Mesenchymal stem cell (in vitro differentiated cells and primary cell): ENCODE measurements around the gene VAV2.

Experiments used
- DNase-seq: peaks from one replicate; pipeline ENCODE4 v3.0.0-alpha.2; 2013
- H2AFZ ChIP-seq: one replicate; pipeline ENCODE4 v1.6.1; 2013; ENCODE audit warnings: low read depth, mild to moderate bottlenecking, control low read depth, inconsistent platforms, low read length, moderate library complexity
- H2AK5ac ChIP-seq: 2 replicates; pipeline ENCODE4 v1.6.1; 2013; ENCODE audit warnings: low read length, moderate library complexity, mild to moderate bottlenecking, inconsistent platforms; ENCODE audit not compliant: severe bottlenecking
- H2BK120ac ChIP-seq: one replicate; pipeline ENCODE4 v1.6.1; 2013; ENCODE audit warnings: low read depth, mild to moderate bottlenecking, inconsistent platforms, low read length, moderate library complexity
- H2BK12ac ChIP-seq, 2 experiments: one replicate each; pipeline ENCODE4 v1.6.1; 2013; ENCODE audit warnings: inconsistent platforms in 2 of 2, low read length in 2 of 2, mild to moderate bottlenecking in 2 of 2, moderate library complexity in 2 of 2, control low read depth in 1 of 2
- H2BK15ac ChIP-seq: one replicate; pipeline ENCODE4 v1.6.1; 2013; ENCODE audit warnings: mild to moderate bottlenecking, low read depth, inconsistent platforms; ENCODE audit not compliant: poor library complexity, severe bottlenecking
- H2BK5ac ChIP-seq: 2 replicates; pipeline ENCODE4 v1.6.1; 2013; ENCODE audit warnings: low read depth, mild to moderate bottlenecking, low read length, control low read depth, inconsistent platforms; ENCODE audit not compliant: poor library complexity, severe bottlenecking
- H3K14ac ChIP-seq, 2 experiments: one replicate each; pipeline ENCODE4 v1.6.1; 2013; ENCODE audit warnings: inconsistent platforms in 2 of 2, low read length in 2 of 2, control low read depth in 1 of 2, mild to moderate bottlenecking in 1 of 2, moderate library complexity in 1 of 2
- H3K18ac ChIP-seq, 2 experiments: one replicate each; pipeline ENCODE4 v1.6.1; 2013; ENCODE audit warnings: inconsistent platforms in 2 of 2, low read length in 2 of 2, control low read depth in 1 of 2, low read depth in 1 of 2, mild to moderate bottlenecking in 1 of 2
- H3K23ac ChIP-seq, 2 experiments: one replicate each; pipeline ENCODE4 v1.6.1; 2013; ENCODE audit warnings: inconsistent platforms in 2 of 2, low read length in 2 of 2, mild to moderate bottlenecking in 2 of 2, moderate library complexity in 2 of 2, control low read depth in 1 of 2
- H3K27ac ChIP-seq: 2 replicates; pipeline ENCODE4 v1.5.1; 2013; ENCODE audit warnings: mild to moderate bottlenecking, moderate library complexity, low read length, control low read depth, inconsistent platforms; ENCODE audit not compliant: poor library complexity, severe bottlenecking
- H3K27me3 ChIP-seq, 2 experiments: 2 replicates each; pipeline versions ENCODE4 v1.6.1 to v1.7.0; 2013; ENCODE audit warnings: low read length in 2 of 2, mild to moderate bottlenecking in 2 of 2, moderate library complexity in 2 of 2, control low read depth in 1 of 2, inconsistent platforms in 1 of 2; ENCODE audit not compliant: control insufficient read depth in 1 of 2, insufficient read depth in 1 of 2
- H3K36me3 ChIP-seq, 2 experiments: 2 replicates each; pipeline versions ENCODE4 v1.6.1 to v1.7.0; 2013; ENCODE audit warnings: low read length in 2 of 2, control low read depth in 1 of 2, inconsistent platforms in 1 of 2, low read depth in 1 of 2, mild to moderate bottlenecking in 1 of 2; ENCODE audit not compliant: insufficient read depth in 2 of 2, control insufficient read depth in 1 of 2
- H3K4ac ChIP-seq, 2 experiments: one replicate each; pipeline ENCODE4 v1.6.1; 2013; ENCODE audit warnings: inconsistent platforms in 2 of 2, low read length in 2 of 2, mild to moderate bottlenecking in 2 of 2, moderate library complexity in 2 of 2, control low read depth in 1 of 2, low read depth in 1 of 2
- H3K4me1 ChIP-seq: 2 replicates; pipeline ENCODE4 v1.6.1; 2013; ENCODE audit warnings: low read depth, low read length, control low read depth; ENCODE audit not compliant: control insufficient read depth, insufficient read depth
- H3K4me2 ChIP-seq: 2 replicates; pipeline ENCODE4 v1.6.1; 2013; ENCODE audit warnings: low read length, mild to moderate bottlenecking, inconsistent platforms; ENCODE audit not compliant: poor library complexity, severe bottlenecking
- H3K4me3 ChIP-seq, 2 experiments: 2 replicates each; pipeline versions ENCODE4 v1.5.1 to v1.7.0; 2013; ENCODE audit warnings: low read length in 2 of 2, mild to moderate bottlenecking in 2 of 2, control low read depth in 1 of 2, low read depth in 1 of 2; ENCODE audit not compliant: insufficient read depth in 1 of 2
- H3K79me1 ChIP-seq: replicated peaks from 2 replicates; pipeline ENCODE4 v1.6.1; 2013; ENCODE audit warnings: mild to moderate bottlenecking, control low read depth, low read length, inconsistent platforms; ENCODE audit not compliant: poor library complexity, severe bottlenecking
- H3K9ac ChIP-seq: 2 replicates; pipeline ENCODE4 v1.7.0; 2013; ENCODE audit warnings: mild to moderate bottlenecking, low read length, moderate library complexity
- H3K9me3 ChIP-seq: 2 replicates; pipeline ENCODE4 v1.7.0; 2013; ENCODE audit warnings: mild to moderate bottlenecking, low read length; ENCODE audit not compliant: control insufficient read depth
- H4K8ac ChIP-seq: one replicate; pipeline ENCODE4 v1.6.1; 2013; ENCODE audit warnings: inconsistent platforms, mild to moderate bottlenecking, low read length, moderate library complexity
- H4K91ac ChIP-seq: one replicate; pipeline ENCODE4 v1.6.1; 2013; ENCODE audit warnings: mild to moderate bottlenecking, low read length, inconsistent platforms
- WGBS: methylation state at CpG from one replicate; pipeline ENCODE4 v1.1.7; 2013; ENCODE audit warnings: mixed read lengths; 5-methylcytosine and 5-hydroxymethylcytosine counted together

VAV2 gene

DNA sequence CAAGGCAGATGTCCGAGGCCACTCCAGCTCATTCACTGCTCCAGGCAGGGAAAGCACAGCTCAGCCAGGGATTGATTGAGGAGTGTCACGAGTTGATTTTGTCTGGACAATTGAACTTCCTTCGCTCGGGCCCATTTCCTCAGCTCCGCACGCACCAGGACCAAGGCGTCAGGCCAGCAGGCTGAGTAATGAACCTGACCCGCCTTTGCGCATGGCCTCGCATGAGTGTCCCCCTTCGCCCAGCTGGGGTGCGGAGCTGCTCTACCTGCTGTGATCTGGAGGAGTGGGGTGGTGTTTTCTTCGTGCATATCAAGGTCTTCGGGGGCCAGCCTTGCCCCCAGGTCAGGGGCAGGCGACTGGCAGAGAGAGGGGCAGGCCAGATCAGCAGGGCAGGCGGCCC, 44.0 kb downstream of the VAV2 start:
- DNase-seq = no peak
- WGBS = 92% methylated on average over 16 of the region's 16 CpGs
- peaks cover 17% of the 10 kb centered on the region for H3K79me1 ChIP-seq
- no peak overlapping the region for H3K27ac ChIP-seq
- no peak overlapping the region for H2BK120ac ChIP-seq
- H3K14ac ChIP-seq = no peak overlapping the region
- no peak overlapping the region for H2AFZ ChIP-seq
- H3K4me3 ChIP-seq = no peak overlapping the region
- no peak overlapping the region for H3K9ac ChIP-seq
- H3K4me1 ChIP-seq = peaks cover 68% of the 10 kb centered on the region
- H2BK12ac ChIP-seq = no peak overlapping the region
- no peak overlapping the region for H2AK5ac ChIP-seq
- H2BK15ac ChIP-seq = no peak overlapping the region
- H3K27me3 ChIP-seq = no peaks in the 10 kb centered on the region
- peaks cover 0 to 68% of the 10 kb centered on the region in 2 experiments for H3K36me3 ChIP-seq
- H3K18ac ChIP-seq = no peak overlapping the region
- no peak overlapping the region for H4K91ac ChIP-seq
- no peak overlapping the region for H2BK5ac ChIP-seq
- no peak overlapping the region for H3K4ac ChIP-seq
- H3K23ac ChIP-seq = no peak overlapping the region
- H3K4me2 ChIP-seq = no peak overlapping the region
- H4K8ac ChIP-seq = no peak overlapping the region
- H3K9me3 ChIP-seq = no peaks in the 10 kb centered on the region

DNA sequence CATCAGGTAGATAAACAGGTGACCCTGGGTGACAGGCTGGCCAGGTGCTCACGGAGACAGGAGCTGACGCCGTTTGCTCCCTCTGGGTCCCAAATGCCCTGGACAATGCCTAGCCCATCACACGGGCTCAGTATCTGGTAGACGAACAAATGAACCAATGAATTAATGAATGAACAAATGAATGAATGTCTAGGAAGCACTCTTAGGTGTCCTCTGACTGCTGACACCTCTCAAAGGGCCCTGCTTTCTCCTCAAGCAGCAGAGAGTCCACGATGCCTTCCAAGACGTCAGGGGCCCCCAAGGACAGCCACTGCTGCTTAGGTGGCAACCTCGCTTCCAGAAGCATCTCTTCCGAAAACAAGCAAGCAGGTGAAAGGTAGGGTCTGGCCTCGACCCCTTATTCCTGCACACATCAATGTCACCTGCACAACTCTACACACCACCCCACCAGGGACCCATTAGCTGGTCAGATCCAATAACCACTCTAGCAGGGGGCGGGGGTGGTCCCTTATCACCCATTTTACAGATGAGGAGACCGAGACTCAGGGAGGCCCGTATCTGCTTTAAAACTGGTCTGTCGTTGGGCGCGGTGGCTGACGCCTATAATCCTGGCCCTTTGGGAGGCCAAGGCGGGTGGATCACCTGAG, 45.2 kb downstream of the VAV2 start:
- Histone ChIP-seq H3K4me3 (no peak overlapping the region), H3K36me3 (peaks cover 0 to 76% of the 10 kb centered on the region in 2 experiments), H3K4me2 (no peak overlapping the region), H2BK12ac (no peak overlapping the region), H3K9me3 (no peaks in the 10 kb centered on the region), H3K4me1 (peaks cover 76% of the 10 kb centered on the region), H4K8ac (no peak overlapping the region), H2AK5ac (peak overlapping the region; percentile 9), H2BK5ac (no peak overlapping the region), H3K18ac (no peak overlapping the region), H2BK120ac (no peak overlapping the region), H3K79me1 (peaks cover 22% of the 10 kb centered on the region), H3K27me3 (no peaks in the 10 kb centered on the region), H3K27ac (no peak overlapping the region), H3K4ac (no peak overlapping the region), H3K23ac (no peak overlapping the region), H3K14ac (no peak overlapping the region), H2AFZ (no peak overlapping the region), H2BK15ac (no peak overlapping the region), H4K91ac (no peak overlapping the region), H3K9ac (no peak overlapping the region)
- DNase-seq = no peak
- WGBS = 97% methylated on average over 18 of the region's 18 CpGs

DNA sequence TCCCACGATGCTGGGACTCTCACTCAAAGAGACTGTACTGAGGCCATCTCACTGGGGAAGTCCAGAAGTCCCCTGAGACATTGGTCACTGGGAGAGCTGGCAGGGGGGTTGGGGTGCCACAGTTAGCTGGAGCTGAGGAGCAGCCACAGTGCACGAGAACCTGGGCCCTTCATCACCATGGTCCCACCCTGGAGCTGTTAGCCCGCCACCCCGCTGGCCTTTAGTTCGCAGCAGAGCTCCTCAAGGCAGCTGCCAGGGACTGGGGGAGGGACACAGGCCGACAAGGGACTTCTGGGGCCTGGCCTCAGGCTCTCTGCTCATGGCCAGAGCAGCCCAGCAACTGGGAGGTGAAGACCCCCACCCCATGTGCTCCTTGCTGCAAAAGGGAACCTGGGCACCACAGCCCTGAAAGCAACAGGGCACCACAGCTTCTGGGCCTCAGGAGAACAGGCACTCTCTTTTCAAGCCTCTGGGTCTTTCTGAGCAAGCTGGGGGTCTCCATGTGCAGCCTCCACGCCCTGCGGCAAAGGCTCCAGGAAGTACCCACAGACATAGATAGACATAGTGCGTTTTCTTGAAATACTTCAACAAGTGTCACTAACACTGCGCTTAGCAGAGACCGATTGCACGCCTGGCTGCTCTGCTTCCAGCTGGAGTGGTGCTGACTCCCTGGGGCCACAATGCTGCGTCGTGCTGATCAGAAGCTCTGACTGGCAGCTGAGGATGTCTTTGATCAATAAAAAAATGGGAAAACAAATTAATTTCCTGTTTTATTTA, 46.0 kb downstream of the VAV2 start:
- Histone ChIP-seq H3K4ac (no peak overlapping the region), H2BK12ac (no peak overlapping the region), H4K91ac (no peak overlapping the region), H2BK5ac (no peak overlapping the region), H3K4me2 (peak overlapping the region; percentile 10), H3K9me3 (no peaks in the 10 kb centered on the region), H2AFZ (no peak overlapping the region), H2AK5ac (peak overlapping the region; percentile 66), H3K14ac (no peak overlapping the region), H2BK120ac (no peak overlapping the region), H3K27ac (peak overlapping the region; percentile 82), H3K9ac (no peak overlapping the region), H3K18ac (no peak overlapping the region), H4K8ac (no peak overlapping the region), H3K79me1 (peaks cover 15% of the 10 kb centered on the region), H3K4me1 (peaks cover 73% of the 10 kb centered on the region), H3K4me3 (no peak overlapping the region), H2BK15ac (no peak overlapping the region), H3K27me3 (no peaks in the 10 kb centered on the region), H3K23ac (no peak overlapping the region), H3K36me3 (peaks cover 0 to 68% of the 10 kb centered on the region in 2 experiments)
- 95% methylated on average over 14 of the region's 14 CpGs for WGBS
- no peak for DNase-seq

DNA sequence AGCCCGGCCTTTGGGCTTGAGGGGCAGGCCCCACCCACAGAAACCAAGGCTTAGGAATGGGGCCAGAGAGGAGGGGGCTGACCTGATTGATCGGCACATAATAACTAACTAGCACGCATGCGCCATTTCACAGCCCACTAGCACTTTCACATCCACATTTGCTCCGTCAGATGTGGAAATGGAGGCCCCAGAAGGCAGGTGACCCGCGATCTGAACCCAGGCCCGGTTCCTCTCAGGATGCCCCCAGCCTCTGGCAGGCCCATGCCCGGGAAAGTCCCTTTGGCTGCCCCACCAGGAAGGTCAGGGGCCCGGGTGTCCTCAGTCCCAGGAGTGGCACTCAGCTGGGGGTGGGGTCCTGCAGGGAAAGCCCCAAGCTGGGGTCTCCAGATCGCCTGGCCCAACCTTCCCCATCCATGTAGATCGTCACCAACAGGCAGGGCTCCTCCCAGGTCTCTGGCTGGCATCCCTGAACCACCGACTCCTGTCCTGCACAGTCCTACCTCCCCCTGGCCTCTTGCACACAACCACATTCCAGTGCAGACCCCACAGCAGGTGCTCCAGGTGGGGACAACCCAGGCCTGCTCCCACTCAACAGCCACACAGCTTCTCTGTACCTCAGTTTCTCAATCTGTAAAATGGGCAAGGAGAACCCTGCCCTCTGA, 46.7 kb downstream of the VAV2 start:
- Histone ChIP-seq H2BK120ac (no peak overlapping the region), H3K4me2 (no peak overlapping the region), H3K27ac (peak overlapping the region; percentile 82), H3K14ac (no peak overlapping the region), H2BK15ac (no peak overlapping the region), H3K23ac (no peak overlapping the region), H2AFZ (no peak overlapping the region), H2BK12ac (no peak overlapping the region), H4K8ac (no peak overlapping the region), H2BK5ac (peak overlapping the region; percentile 40), H3K9me3 (no peaks in the 10 kb centered on the region), H3K4me3 (no peak overlapping the region), H3K18ac (no peak overlapping the region), H3K9ac (no peak overlapping the region), H3K36me3 (peaks cover 0 to 61% of the 10 kb centered on the region in 2 experiments), H3K4me1 (peaks cover 73% of the 10 kb centered on the region), H3K27me3 (no peaks in the 10 kb centered on the region), H4K91ac (no peak overlapping the region), H3K4ac (peak overlapping the region in 1 of 2 experiments; percentile 13), H3K79me1 (peaks cover 11% of the 10 kb centered on the region), H2AK5ac (peak overlapping the region; percentile 66)
- DNase-seq = no peak
- WGBS = 88% methylated on average over 12 of the region's 13 CpGs
